GM19395 (cell line): ENCODE results near the gene RRAS.

Source experiments
- ATAC-seq: cut with Tn5 transposase; IDR thresholded peaks from one replicate; pipeline ENCODE4 v1.9.1; 2021; ENCODE audit warnings: mild to moderate bottlenecking, moderate library complexity; ENCODE audit not compliant: unreplicated experiment

Gene RRAS

DNA sequence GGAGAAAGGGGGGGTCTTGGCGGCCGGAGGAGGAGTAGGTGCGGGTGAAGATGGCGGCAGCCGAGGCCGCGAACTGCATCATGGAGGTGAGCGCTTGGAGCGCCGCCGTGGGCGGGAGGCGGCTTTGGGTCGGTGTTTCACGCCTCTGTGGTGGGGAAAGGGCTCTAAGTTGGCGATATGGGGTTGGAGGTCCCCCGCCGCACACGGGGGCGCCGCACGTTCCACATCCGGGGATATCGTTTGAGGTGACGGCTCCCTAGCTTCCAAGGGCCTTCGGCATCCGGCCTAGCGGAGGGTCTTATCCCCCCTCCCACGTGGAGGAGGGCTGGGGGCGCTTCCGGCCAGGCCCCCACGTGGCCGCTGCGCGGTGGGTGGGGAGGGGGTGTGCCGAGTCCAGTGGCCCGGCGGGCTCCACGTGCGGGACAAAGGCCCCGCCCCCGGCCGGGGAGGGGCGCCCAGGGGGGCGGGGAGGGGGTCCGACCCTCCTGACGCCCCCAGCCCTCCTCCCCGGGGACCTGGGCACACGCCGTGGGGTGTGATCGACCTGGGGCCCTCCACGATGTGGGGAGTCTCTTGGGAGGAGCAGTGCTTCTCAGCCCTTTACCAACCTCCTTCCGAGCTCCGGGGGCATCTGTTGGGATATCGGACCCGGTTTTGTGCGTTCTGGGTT is 37.4 kb upstream of the RRAS start, which contains the start of gene PRMT1:
Gene PRMT1, plus strand, starts transcription at position 41 of the 670 bp plus-strand sequence. Its CDS starts 10 bp downstream, at position 51.
- ATAC-seq = no peak

DNA sequence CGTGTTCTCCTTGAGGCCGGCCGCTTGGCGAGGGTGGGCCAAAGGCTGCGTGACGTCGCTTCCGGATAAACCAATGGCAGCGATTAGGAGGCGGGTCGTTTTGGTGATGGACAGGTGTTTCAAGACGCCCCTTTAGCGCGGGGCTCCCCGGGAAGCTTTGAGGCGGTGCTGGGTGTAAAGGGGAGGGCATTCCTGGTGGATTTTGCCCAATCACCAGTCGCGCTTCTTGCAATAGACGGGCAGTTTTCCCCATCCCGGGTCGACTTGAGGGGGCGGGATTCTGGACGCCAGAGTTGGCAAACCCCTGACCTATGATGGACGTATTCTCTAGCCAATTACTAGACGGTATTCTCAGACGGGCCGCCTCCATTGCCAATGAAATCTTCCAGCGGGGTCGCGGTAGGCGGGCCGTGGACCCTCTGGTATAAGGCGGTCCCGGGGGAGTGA is 36.9 kb upstream of the RRAS start:
- ATAC-seq = peak; percentile 66

DNA sequence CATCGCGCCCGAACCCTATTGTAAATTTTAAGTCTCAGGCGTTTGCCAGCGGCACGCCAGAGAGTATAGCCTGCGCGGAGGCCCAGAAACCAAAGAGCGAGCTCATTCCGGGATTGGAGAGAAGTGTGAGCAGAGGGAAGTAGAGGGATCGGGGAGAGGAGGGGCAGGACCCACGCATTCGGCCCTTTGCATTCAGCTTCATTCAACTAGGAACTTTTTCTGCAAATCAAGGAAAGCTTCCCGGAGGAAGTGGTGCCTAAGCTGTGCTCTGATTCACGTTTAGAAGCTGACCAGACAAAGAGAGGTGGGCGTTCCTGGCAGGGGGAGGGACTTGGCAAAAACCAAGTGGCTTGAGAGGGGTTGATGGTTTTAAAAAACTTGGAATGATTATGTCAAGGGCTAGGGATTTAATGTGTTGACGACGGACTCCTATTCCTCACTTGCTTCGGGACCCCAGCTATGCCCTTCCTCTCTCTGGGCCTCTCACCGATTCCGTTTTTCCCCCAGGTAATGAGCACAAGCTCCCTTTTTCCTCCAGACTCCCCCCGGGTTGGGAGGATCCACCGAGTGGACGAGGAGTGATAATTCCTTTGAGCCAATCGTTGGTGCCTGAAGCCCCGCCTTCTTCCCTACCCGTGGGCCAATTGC is 36.3 kb upstream of the RRAS start:
- peak; percentile 32 for ATAC-seq

DNA sequence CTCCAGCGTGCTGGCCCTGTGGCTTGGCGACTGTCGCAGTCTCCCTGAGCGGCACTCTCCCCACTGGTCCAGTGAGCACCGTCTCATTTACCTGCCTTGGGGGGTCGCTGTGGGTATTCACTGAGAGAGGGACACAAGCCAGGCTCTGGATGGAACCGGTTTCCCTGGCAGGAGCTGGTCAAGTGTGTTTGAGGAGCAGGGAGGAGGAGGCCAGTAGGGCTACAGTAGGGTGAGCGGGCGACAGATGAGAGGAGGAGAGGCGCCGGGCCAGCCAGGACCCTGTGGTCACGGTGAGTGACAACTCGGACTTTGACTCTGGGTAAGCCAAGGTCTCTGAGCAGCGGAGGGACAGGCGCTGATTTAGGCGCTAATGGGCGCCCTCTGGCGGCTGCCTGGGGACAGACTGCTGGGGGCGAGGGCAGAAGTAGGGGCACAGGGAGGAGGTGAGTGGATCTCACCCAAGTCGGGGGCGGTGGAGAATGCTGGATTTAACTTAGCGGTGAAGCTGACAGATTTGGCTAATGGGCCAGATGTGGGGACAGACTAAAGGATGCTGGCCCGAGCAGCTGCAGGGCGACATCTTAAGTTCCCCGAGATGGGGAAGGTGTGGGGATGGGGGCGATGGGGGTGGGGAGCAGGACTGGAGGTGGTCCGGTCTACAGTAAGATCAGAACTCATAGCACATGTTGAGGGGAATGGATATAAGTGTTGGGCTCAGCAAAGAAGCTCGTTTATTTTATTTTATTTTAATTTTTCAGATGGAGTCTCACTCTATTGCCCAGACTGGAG is 32.4 kb upstream of the RRAS start:
- no peak for ATAC-seq

DNA sequence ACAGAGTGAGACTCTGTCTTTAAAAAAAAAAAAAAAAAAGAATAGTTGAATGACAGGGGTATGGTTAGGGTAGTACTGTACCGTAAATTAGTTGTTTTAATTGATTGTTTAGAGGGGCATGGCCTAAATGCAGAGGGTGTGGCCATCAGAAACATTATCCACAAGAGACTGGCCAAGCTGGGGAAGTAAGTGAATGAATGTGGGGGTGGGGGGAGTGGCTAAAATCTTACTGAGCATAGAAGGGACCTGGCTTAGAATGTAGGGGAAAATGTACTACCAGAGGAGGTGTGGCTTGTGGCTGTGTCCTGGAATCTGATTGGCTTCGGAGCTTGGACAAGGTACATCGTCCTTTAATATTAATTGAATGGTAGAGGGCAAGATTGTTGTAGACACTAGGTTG is 29.6 kb upstream of the RRAS start:
- ATAC-seq = no peak

DNA sequence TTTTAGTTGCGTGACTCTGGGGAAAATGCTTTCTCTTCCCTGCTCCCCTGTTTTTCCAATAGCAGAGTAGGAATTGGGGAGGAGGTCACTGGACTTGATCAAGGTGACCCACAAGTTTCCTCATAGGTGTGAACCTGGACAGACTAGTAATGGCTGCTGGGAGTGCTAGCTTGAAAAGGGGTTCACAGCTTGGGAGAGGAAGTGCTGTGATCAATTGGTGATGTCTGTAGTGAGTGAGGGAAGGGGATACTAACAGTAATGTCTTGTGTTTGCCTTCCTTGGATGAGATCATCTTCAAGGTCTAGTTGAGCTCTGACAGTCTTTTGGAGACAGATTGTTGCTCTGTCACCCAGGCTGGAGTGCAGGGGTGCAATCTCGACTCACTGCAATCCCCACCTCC is 27.5 kb upstream of the RRAS start:
- ATAC-seq = no peak

DNA sequence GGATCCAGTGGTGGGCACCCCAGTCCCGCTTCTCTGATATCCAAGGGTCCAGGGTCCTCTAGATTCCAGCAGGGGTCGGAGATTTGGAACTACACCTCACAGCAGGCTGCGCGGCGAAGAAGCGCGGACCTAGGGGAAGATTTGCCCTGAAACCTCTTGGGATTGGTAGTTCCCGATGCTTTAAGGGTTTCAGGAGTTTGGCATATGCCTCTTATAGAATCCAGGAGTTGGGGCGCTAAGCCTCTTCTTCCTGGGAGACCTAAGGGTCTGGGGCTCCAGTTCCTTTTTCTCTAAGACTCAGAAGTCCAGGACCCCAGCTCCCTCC is 26.1 kb upstream of the RRAS start:
- ATAC-seq = peak; percentile 17

DNA sequence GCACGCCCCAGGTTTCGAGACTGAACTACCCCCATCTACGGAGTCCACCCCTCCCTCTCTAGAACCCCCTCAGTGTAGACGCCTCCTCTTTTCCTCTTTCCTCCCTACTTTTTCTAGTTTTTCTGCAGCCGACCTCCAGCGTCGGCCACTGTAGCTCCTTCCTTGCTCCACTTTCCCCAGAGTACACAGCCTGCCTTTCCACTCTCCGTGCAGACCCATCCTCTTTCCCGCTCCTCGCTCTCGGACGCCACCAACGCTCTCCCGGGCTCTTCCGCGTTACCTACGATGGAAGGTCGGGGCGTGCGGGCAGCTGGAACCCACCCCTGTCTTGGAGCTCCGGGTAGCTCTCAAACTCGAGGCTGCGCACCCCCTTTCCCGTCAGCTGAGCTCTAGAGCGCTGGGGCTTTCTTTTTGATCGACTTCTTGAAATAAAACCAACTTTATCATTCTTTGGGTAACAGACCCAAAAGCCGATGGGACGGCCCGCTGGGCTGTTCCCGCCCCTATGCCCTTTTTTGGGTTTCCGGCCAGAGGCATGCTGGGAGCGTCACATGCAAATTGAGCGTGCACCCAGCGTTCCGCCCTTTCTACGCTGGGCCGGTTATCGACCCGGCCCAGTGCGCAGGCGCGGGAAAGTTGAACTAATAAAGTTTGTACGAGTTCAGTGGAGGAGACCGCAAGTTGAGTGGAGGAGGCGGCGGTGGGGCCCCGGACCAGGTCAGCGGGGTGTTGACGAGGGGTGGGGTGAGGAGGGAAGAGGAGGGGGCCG is 25.6 kb upstream of the RRAS start, which contains the start of the genes BCL2L12 and IRF3:
Gene BCL2L12, plus strand, starts transcription at position 583 of the 769 bp plus-strand sequence. CDS start 760 bp downstream, outside the sequence.
Gene IRF3, minus strand, starts transcription at position 507 of the 769 bp plus-strand sequence. CDS start 1,019 bp downstream, outside the sequence.
- peak; percentile 77 for ATAC-seq

DNA sequence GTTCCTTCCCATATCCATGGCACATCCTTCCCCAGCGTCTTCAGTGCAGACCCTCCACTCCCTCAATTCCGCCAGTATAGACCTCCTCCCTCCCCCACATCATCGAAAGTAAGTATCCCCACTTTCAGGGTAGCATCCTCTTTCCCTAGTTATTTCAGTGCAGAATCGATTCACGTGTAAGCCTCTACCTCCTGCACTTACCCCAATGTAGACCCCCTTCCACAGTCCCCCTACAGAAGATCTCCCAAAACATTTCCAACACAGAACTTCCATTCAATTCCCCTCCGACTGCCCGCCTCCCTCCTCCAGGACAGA is 25.1 kb upstream of the RRAS start:
- peak; percentile 1 for ATAC-seq

DNA sequence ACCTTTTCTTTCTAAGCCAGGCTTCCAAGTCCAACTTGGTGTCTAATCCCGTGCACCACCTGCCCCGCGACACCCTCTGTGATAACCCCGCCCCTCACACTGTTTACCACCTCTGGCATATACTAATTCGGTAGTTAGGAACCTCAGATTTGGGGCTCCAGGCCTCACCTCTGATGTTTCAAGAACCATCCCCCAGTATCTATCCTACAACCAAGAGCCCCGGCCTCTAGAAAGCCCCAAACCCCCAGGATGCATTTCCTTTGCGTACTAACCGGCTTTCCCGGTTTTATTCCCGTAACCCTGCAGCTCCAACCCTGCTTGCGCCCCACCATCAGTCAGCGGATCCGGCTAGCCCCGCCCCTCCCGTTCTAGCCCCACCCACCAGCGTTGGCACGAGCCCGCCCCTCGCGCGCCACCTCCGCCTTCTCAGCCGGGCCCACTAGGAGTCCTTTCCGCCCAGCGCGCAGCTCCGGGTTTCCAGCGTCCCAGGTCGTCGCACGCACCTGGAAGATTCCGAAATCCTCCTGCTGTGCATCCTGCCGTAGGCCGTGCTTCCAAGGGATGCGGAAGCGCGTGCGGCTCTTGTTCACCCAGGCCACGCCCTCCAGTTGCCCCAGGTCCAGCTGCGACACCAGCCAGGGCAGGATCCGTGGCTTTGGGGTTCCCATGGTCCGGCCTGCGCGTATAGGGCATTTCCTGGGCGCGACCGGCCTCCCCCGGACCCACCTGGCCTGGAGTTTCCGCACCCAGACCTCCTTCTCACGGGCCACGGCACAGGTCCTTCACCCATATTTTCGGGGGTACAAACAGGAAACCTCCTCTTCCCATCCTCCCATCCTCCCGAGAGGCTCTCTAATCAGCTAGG is 24.5 kb upstream of the RRAS start:
- peak; percentile 4 for ATAC-seq

DNA sequence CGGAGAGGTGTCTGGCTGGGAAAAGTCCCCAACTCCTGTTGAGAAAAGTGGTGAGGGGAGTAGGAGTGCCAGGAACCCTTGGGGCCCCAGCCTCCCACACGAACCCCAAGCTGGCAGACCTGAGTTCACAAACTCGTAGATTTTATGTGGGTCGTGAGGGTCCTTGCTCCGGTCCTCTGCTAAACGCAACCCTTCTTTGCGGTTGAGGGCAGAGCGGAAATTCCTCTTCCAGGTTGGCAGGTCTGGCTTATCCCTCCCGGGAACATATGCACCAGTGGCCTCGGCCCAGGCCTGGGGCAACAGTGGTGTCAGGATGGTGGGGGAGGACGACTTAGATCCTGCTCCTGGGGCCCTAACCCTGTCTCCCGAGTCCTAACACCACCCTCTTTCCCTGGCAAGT is 23.3 kb upstream of the RRAS start:
- ATAC-seq = no peak

DNA sequence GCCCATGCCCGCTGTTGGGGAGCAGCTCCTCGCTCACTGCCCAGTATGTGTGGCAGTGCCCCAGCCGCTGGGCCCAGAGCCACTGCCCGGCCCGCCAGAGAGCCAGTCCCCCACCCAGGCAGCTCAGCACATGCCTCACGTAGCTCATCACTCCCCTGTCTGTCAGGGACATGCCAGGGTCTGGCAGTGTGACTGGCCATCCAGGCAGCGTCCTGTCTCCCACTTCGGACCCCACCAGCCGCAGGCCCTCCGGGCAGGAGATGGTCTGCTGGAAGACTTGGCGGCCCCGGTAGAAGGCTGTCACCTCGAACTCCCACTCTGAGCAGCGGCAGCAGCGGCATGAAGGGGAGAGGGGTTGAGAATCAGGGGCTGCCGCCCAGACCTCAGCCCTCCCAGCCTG is 22.1 kb upstream of the RRAS start:
- no peak for ATAC-seq

DNA sequence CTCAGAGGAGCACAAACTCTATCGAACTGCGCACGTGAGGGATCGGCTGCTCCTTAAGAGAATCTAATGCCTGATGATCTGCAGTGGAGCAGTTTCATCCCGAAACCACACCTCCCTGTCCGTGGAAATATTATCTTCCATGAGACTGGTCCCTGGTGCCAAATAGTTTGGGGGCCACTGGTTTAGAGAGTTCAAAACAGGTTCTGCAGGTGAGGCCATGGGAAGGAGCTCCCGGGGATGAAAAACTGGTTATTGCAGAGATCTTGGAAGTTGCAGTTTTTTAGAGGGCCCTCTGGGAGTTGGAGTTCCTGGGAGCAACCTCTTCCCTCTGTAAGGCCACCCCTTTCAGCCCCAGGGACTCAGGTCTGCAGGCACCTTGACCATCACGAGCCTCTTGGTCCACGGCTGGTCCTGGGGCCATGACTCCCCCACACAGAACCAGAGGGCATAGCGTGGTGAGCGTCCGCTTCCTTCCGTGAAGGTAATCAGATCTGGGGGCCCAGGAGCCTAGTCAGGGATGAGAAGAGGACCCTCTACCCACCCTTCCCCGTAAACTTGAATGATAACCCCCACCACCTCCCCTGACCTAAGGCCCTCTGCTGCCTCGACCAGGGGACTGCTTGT is 20.5 kb upstream of the RRAS start:
- ATAC-seq = no peak

DNA sequence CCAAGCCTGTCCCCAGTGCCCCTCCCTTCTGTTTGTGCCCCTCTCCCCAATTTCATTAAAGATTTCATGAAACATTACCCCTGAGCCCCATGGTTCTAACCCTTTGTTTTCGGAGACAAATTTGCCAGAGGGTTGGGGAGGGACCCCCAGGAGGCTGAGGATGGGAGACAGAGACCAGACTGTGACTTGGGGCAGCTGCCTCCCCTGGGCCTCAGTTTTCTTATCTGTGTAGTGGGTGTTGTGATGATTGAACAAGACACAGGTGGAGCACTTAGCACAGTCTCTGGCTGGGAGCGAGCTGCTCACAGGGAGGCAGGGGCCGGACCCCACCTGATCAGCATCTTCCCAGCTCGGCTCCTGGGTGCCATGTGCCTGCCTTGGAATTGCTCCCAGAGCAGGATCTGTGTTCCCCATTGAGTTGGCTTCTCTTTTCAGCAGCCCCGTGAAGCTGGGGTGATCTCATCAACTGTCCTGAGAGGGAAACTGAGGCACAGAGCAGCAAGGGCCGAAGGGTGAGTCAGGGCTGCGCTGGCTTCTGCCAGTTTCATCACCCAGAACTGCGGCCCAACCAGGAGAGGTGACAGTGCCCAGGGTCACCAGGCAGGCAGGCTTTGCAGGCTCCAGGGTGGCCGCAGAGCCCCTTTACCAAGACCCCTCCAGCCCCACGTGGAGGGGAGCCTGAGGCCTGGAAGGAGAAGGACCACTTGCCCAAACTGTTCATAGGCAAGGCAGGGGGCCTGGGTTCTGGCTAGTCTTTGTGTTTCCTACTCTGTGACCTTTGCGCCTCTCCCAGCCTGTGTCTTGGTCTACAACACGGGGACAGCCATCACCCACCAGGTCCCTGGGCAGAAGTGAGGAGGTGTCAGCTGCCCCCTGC is 18.9 kb upstream of the RRAS start:
- ATAC-seq = no peak

DNA sequence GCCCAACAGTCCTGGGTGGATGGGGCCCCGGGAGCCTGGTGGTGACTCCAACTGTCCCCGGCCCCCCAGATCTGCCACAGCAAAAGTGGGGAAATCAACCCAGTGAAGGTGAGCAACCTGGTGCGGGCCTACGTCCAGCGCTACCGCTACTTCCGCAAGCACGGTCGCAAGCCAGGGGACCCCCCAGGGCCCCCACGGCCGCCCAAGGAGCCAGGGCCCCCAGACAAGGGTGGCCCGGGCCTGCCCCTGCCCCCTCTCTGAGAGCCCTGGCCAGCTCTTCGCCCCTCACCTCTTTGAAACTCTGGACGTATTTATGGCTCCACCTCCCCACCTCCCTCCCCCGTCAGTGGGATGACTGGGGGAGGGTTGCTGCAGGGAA is 18.2 kb upstream of the RRAS start:
- no peak for ATAC-seq

DNA sequence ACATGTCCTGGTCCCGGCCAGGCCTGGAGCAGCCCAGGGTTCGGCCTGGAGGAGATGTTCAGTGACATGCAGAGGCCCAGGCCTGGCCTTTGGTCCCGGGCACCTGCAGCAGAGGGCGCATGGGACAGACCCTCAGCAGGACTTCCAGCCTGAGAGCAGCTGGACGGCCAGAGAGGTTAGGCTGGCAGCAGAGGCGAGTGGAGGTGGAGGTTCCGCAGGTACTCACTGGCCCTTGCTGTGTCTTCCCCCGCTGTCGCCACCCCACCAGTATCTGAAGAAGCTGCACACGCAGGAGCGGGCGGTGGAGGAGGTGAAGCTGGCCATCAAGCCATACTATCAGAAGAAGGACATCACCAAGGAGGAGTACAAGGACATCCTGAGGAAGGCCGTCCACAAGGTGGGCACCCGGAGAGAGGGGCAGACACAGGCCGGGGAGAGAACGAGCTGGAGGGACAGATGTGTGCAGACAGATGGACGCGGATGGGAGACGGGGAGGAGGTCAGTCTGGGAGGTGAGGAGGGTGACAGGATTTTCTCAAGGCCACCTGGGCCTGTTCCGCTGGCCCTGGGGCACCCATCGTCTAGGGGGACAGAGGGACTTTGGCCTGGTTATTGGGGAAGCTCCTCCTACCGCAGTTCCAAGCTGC is 17.7 kb upstream of the RRAS start:
- ATAC-seq = no peak

DNA sequence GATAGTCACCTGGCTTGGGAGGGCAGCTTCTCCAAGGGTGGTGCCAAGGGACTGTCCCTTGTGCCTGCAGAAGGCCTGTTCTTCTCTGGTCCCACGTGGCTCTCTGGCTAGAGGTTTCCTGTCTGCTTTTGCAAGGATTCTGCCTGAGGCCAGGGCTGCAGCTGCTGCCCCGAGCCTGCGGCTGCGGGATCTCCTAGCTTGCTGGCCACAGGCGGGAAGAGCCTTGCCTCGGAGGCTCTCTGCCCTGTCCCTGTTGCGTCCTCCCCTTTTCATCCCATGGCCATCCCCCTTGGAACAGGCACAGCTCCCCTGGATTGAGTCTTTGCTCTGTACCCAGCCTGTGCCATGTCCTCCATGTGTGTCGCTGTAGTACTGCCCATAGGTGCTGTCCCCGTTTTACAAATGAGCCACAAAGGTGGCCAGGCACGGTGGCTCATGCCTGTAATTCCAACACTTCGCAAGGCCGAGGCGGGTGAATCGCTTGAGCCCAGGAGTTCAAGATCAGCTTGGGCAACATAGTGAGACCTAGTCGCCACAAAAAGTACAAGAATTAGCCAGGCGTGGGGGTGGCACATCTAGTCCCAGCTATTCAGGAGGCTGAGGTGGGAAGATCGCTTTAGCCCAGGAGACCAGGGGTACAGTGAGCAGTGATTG is 16.6 kb upstream of the RRAS start:
- ATAC-seq = no peak
